Cardiac muscle cell (in vitro differentiated cells and primary cell): ENCODE results near the gene MCRIP2. TPM values are rescaled to one million over a fixed set of nuclear protein-coding genes. Genes with fewer than 3 reads are reported as not detected.
"Not testable (repeated sequence)": the region's sequence is repeated elsewhere in the genome, so short reads cannot be mapped to it uniquely, and the experiment has no call there.

Experiments
- DNase-seq, 2 donors: peaks; one replicate each; pipeline versions ENCODE4 v3.0.0 to v3.0.0-alpha.2; 2010 to 2017; ENCODE audit warnings: low read depth in 1 of 2, low spot score in 1 of 2
- H3K27ac ChIP-seq: fragments of 200-600 bp; sonication (generic); 2 replicates; pipeline ENCODE4 v1.5.1; 2016
- H3K27me3 ChIP-seq: fragments of 200-600 bp; sonication (generic); 2 replicates; pipeline ENCODE4 v1.6.0; 2016; ENCODE audit warnings: control low read depth
- H3K36me3 ChIP-seq: fragments of 200-600 bp; sonication (generic); 2 replicates; pipeline ENCODE4 v1.5.1; 2016; ENCODE audit warnings: control low read depth
- H3K4me1 ChIP-seq: fragments of 200-600 bp; sonication (generic); 2 replicates; pipeline ENCODE4 v1.8.1; 2017; ENCODE audit warnings: low read depth, mild to moderate bottlenecking, mixed run types
- H3K4me3 ChIP-seq: fragments of 200-600 bp; sonication (generic); 2 replicates; pipeline ENCODE4 v1.5.1; 2016; ENCODE audit warnings: mild to moderate bottlenecking
- H3K9me3 ChIP-seq: fragments of 200-600 bp; sonication (generic); 2 replicates; pipeline ENCODE4 v1.5.1; 2017; ENCODE audit warnings: low read depth, mild to moderate bottlenecking, control low read depth
- polyA plus RNA-seq: library from polyadenylated mRNA; unstranded; fragments of >200 nt; fragmentation: Nextera tagmentation; extraction: Ambion mirVana; gene quantifications from 2 replicates; pipeline ENCODE4 v1.2.1, GENCODE V29; 2016
- total RNA-seq: library from RNA; depleted of rRNA; stranded (reverse); fragments of >200 nt; gene quantifications from 2 replicates; pipeline ENCODE4 v1.2.3, GENCODE V29; 2016
- TF ChIP-seq, protein P1 (sequence below): IDR thresholded peaks from 2 replicates; pipeline ENCODE4 v1.5.1; 2012; ENCODE audit warnings: low read depth, mild to moderate bottlenecking, low read length

Gene MCRIP2
- total and polyA plus RNA-seq, 2 experiments from 2014 or later = 131 to 144 TPM

DNA sequence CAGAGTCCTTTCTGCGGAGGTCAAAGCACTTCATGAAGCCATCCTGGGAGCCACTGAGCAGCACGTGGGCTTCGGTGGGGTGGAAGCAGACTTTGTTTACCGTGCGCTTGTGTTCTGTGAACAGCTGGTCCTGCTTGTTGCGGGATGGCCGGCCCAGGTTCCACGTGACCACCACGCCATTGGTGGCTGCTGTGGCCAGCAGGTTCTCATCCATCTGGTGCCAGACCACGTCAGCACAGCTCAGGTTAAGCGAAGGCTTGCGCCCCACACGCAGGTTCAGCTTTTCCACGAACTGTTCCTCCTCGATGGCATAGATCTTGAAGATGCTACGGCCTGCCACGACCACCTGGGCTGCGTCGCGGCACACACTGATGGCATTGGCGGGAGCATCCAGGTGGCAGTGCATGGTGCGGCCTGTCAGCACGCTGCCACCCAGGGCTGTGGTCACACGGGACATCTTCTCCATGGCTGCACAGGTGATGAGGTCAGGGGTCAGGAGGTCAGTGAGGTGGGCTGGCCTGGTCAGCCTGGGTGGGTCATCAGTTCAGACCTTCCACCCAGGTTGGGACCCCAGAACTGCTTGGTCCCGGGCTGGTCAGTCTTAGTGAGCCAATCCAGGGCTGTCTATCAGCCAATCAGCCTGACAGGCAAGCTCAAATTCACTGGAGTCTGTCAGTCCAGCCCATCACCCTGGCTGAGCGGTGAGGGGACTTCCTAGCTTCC, 47.7 kb downstream of the MCRIP2 start:
- TF ChIP-seq, protein P1, sequence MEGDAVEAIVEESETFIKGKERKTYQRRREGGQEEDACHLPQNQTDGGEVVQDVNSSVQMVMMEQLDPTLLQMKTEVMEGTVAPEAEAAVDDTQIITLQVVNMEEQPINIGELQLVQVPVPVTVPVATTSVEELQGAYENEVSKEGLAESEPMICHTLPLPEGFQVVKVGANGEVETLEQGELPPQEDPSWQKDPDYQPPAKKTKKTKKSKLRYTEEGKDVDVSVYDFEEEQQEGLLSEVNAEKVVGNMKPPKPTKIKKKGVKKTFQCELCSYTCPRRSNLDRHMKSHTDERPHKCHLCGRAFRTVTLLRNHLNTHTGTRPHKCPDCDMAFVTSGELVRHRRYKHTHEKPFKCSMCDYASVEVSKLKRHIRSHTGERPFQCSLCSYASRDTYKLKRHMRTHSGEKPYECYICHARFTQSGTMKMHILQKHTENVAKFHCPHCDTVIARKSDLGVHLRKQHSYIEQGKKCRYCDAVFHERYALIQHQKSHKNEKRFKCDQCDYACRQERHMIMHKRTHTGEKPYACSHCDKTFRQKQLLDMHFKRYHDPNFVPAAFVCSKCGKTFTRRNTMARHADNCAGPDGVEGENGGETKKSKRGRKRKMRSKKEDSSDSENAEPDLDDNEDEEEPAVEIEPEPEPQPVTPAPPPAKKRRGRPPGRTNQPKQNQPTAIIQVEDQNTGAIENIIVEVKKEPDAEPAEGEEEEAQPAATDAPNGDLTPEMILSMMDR = no peak
- Histone ChIP-seq H3K27ac (peak overlapping the region; percentile 80), H3K4me3 (peak overlapping the region; percentile 81), H3K36me3 (peaks cover 11% of the 10 kb centered on the region), H3K4me1 (peaks cover 11% of the 10 kb centered on the region), H3K27me3 (peaks cover 34% of the 10 kb centered on the region), H3K9me3 (no peaks in the 10 kb centered on the region)
- no peak for DNase-seq

DNA sequence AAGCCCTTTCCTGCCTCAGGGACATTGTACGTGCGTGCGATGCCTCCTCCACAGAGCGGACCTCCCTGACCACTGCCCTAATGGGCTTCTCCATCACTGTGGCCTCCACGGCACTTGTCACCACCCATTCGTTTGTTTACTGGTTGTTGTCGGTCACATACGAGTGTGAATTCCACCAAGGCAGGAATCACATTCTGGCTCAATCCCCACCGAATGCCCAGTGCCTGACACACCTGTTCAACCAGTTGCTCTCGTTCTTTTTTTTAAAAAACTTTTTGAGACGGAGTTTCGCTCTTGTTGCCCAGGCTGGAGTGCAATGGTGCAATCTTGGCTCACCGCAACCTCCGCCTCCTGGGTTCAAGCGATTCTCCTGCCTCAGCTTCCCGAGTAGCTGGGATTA, 49.6 kb downstream of the MCRIP2 start:
- not testable (repeated sequence) for H3K9me3 ChIP-seq, H3K36me3 ChIP-seq, H3K27ac ChIP-seq, H3K4me3 ChIP-seq, DNase-seq, H3K4me1 ChIP-seq
- H3K27me3 ChIP-seq = peaks cover 53% of the 10 kb centered on the region

DNA sequence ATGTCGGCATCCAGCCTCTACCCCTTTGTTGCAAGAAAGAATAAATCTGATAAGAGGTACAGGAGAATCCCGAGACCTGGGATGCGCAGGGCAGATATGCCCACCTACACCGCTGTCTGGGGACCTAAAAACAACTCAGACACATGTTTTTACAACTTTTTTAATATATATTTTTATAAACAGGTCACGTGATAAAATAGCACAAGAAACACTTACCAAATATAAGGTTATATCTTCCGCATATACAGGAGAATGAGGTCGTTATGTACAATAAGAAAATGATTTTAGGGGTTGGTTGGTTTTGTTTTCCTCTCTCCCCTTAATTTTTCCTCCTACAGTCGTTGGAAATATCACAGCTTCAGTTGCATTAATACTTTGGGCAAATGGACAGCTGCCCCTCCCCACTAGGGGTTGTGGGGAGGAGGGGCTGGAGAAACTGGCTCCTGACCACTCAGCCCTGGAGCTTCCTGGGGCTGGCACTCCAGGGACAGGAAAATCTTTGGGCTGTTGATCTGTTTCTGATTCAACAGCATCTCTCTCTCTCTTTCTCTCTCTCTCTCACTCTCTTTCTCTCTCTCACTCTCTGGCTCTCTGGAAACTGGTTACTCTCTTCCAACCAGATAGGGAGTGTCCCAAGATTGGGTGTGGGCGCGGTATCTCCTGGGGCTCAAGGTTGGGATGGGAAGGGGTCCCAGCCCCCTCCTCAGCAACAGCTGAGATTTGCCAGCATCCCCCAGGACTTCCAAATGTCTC, 50.9 kb downstream of the MCRIP2 start:
- H3K4me1 ChIP-seq = peaks cover 8% of the 10 kb centered on the region
- TF ChIP-seq, protein P1 = no peak
- H3K27ac ChIP-seq = no peak overlapping the region
- H3K9me3 ChIP-seq = no peaks in the 10 kb centered on the region
- DNase-seq = no peak
- no peak overlapping the region for H3K4me3 ChIP-seq
- no peaks in the 10 kb centered on the region for H3K36me3 ChIP-seq
- peaks cover 66% of the 10 kb centered on the region for H3K27me3 ChIP-seq

DNA sequence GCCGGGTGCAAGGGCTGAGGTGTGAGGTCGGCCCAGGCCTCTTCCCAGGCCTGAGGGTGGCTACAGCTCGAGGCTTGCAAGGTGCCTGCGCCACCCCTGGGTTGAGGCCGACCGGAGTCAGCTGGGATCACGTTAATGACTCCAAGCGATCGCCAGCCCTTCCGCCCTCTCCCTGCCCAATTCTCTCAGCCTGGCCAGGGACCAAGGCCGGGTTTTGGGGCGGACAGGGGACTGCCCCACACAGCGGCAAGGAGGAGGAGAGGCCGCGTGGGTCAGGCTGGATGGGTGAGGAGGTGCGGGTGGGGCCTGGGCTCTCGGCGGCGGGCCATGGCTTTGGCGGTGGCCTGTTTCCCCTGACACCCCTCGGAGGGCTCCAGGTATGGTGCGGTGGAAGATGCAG, 51.7 kb downstream of the MCRIP2 start:
- peaks cover 75% of the 10 kb centered on the region for H3K27me3 ChIP-seq
- DNase-seq = no peak
- H3K9me3 ChIP-seq = no peaks in the 10 kb centered on the region
- TF ChIP-seq, protein P1 = no peak
- H3K4me3 ChIP-seq = no peak overlapping the region
- H3K4me1 ChIP-seq = peaks cover 8% of the 10 kb centered on the region
- H3K27ac ChIP-seq = no peak overlapping the region
- no peaks in the 10 kb centered on the region for H3K36me3 ChIP-seq

DNA sequence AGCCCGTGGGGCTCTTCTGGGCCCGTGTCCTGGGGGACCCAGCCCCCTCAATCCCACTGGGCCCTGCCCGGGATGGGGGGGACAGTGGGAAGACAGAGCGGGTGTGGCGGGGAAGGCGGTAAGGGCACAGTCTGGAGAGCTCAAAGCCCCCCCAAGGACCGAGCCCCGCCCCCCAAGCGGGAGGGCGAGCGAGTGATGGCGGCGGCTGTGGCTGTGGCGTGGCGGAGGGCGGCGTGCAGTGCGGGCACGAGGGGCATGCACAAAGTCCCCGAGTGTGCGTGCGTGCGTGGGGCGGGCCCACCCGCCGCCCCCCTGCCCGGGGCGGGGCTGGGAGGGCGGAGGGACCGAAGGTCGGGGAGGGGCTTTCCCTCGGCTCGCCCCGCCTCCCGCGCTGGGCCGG, 52.1 kb downstream of the MCRIP2 start:
- no peak for DNase-seq
- Histone ChIP-seq H3K9me3 (no peaks in the 10 kb centered on the region), H3K27ac (no peak overlapping the region), H3K4me3 (no peak overlapping the region), H3K4me1 (peaks cover 8% of the 10 kb centered on the region), H3K36me3 (no peaks in the 10 kb centered on the region), H3K27me3 (peaks cover 79% of the 10 kb centered on the region)
- TF ChIP-seq, protein P1 = no peak
